ENCODE results near the gene NEAT1.
"Not testable (repeated sequence)": the region's sequence is repeated elsewhere in the genome, so short reads cannot be mapped to it uniquely, and the experiment has no call there.

The NEAT1 gene

DNA sequence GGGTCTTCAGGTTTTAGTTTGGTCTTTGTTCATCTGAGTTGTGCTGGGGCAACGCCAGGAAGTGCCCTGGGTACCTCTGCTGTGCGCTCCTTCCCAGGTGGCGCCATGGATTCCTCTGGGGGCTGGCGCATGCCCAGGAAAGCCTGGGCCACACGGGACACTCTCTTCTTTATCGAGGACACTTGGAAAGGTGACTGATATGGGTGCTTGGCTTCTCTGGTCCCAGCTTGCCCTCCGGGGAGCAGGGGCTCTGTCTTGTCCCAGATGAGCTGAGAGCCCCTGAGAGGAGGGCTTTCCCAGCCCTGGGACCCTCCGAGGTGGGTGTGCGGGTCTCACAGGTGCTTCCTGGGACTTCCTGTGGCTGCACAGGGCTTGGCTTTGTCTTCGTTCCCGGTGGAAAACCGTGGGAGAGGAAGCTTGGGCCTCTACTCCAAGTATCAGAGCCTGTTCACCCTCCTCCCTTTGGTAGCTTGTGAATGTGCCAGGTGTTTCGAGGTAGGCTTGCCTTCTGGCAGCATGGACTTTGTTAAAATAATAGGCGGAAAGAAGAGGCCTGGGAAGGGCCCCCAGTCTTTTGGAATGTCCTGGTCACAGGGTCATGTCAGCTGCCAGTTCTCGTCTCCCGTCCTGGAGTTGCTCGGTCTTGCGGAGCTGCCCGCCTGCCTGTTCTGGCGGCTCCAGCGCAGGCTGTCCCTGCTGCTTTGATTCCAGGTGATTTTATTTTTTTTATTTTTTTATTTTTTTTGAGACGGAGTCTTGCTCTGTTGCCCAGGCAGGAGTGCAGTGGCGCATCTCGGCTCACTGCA is 10.1 kb upstream of the NEAT1 start:
- TF ChIP-seq, protein P1, sequence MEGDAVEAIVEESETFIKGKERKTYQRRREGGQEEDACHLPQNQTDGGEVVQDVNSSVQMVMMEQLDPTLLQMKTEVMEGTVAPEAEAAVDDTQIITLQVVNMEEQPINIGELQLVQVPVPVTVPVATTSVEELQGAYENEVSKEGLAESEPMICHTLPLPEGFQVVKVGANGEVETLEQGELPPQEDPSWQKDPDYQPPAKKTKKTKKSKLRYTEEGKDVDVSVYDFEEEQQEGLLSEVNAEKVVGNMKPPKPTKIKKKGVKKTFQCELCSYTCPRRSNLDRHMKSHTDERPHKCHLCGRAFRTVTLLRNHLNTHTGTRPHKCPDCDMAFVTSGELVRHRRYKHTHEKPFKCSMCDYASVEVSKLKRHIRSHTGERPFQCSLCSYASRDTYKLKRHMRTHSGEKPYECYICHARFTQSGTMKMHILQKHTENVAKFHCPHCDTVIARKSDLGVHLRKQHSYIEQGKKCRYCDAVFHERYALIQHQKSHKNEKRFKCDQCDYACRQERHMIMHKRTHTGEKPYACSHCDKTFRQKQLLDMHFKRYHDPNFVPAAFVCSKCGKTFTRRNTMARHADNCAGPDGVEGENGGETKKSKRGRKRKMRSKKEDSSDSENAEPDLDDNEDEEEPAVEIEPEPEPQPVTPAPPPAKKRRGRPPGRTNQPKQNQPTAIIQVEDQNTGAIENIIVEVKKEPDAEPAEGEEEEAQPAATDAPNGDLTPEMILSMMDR (IDR thresholded peaks at IDR 0.05; ENCODE audit: low read depth, low read length) = no peak
- no peak for DNase-seq (ENCODE audit: extremely low read depth, low read depth)

DNA sequence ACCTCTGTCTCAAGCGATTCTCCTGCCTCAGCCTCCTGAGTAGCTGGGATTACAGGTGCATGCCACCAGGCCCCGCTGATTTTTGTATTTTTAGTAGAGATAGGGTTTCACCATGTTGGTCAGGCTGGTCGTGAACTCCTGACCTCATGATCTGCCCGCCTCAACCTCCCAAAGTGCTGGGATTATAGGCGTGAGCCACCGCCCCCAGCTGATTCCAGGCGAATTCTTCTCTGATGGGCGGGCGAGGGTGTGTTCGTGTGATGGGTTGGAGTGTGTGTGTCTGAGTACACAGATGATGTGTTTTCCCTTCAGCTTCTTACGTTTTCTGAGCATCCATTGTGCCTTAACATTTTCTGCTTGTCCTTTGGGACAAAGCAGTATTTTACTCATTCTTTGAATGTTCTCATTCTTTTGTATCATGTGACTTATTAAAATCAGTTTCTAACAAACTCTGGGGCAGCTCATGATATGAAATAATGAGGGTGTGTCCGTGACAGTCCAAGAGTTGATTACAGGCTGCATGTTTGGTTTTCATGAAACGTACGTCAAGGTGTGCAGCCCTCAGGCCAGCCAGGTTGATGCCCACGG is 9.4 kb upstream of the NEAT1 start:
- not testable (repeated sequence) for DNase-seq (ENCODE audit: extremely low read depth, low read depth)

DNA sequence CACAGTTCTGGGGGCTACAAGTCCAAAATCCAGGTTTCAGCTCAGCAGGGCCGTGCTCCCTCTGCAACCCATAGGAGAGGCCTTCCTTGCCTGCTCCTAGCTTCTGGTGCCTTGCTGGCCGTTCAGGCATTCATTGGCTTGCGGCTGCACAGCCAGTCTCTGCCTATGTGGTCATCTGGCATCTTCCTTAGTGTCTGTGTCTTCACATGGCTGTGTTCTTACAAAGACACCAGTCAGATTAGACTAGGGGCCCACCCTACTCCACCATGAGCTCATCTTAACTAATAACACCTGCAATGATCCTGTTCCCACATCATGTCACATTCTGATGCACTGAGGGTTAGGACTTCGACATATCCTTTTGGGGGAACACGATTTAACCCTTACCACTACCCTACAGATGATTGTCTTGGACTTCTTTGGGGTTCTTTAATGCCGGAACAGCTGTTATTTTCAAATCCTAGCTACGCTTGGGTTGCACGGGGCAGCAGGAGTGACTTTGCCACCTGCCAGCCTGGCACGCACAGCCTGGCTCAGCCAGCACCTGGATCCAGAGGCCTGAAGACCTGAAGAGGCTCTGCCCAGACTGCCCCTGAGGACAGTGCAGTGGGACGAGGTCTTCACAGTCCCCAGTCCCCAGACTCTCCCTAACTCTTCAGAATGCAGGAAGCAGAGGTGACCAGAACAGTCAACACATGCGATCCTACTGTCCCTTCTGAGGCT is 7.7 kb upstream of the NEAT1 start:
- TF ChIP-seq, protein P1 (IDR thresholded peaks at IDR 0.05; ENCODE audit: low read depth, low read length) = no peak
- no peak for DNase-seq (ENCODE audit: extremely low read depth, low read depth)

DNA sequence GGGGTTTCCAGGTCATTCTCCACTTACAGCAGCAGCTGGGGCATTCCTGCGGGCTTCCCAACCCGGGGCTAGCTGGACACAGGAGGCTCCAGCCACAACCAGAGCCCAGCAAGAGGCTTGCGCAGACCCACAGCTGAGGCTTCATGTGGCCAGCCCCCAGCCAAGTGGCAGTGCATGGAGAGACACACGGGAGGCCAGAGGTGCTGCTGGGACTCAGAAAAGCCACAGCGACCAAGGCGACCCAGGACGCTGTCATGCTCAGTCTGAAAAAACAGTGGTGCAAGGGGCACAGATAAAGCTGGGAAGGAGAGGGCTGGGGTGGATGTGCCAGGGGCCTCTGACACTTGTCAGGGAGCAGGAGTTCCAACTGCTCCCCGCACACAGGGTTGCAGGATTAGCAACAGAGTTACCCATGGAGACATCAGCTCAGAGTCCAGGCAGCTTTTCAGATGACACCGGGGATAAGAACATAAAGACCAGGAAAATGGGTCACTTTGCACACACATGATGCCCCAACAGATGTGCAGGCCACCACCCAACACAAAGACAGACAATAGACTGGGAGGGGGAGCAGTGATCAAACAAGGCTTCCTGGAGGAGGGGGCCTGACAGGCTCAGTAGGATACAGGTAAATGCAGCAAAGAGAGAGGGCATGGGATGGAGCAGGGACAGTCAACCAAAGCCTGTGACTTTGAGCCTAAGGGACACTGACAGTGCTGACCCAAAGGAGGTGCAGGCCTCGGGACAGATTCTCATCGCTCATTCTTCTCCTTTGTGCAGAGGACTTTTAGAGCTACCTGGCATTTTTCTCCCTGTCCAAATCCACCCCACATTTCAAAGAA is 6.9 kb upstream of the NEAT1 start:
- TF ChIP-seq, protein P1 (IDR thresholded peaks at IDR 0.05; ENCODE audit: low read depth, low read length) = no peak
- no peak for DNase-seq (ENCODE audit: extremely low read depth, low read depth)

DNA sequence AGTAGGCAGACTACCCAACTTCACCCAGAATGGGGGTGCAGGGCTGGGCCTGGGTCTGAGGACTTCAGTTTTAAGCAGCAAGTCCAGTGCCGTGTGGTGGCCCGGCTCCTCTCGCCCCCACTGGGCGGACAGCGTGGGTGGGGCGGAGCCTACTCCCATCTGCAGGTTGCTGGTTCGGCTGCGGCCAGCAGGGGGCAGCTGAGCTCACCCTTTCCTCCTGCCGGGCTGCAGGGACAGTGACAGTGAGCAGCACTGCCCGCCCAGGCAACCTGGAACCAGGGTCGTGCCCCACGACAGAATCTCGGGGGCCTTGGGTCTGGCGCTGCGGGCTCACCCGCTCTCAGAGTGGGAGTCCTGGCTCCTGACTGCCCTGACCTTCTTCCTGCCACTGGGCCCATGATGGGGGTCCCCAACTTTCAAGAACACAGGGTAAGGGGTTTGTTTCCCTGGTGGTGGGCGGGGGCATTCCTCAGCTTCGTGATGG is 6.2 kb upstream of the NEAT1 start:
- TF ChIP-seq, protein P1 (IDR thresholded peaks at IDR 0.05; ENCODE audit: low read depth, low read length) = peak; percentile 94
- no peak for DNase-seq (ENCODE audit: extremely low read depth, low read depth)

DNA sequence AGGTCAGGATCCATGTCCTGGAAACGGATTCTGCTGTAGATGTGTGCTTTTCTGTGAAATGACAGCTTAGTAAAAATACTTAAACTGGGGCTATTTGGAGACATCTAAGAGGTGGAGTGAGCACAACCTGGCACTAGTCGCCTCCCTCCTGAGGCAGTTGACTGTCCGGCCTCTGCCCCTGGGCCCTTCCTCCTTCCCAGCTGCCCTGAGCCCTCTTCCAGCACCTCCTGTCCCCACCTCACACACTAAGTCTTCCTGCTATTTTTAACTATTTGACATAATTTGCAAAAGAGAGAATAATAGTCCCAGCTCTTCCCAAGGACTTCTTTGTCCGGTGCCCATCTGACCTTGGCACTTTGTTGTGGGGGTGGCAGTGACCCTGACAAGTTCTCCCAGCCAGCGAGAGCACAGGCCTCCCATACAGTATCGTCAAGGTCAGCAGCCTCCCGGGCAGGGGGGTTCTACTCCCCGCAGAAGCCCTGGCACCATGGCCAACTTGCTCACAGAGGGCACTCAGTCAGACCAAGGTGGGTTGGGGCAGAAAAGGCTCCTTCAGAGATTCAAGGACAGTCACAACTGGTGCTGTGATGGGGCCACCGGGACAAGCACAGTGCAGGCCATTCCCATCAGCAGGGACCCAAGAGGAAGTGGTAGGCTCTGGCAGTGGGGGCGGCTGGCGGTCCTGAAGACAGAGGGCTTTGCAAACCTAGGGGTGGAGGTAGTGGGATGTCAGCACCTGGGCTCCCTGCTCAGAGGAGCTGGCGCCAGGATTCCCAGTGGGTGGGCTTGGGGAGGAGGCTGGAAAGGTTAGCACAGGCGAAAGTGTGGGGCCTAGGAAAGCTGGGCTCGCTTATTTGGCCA is 5.5 kb upstream of the NEAT1 start:
- DNase-seq (ENCODE audit: extremely low read depth, low read depth) = no peak
- TF ChIP-seq, protein P1 (IDR thresholded peaks at IDR 0.05; ENCODE audit: low read depth, low read length) = no peak

Measured in AG09319 (cell line).